ENCODE data around the gene SHC1.

Gene SHC1

GRCh38 chr1:154971341-154971998, 923 bp upstream of the SHC1 start:
- DNase-seq, result no peak

GRCh38 chr1:154969860-154970452, 591 bp downstream of the SHC1 start:
- DNase-seq, result no peak

GRCh38 chr1:154969246-154969645, 1.3 kb downstream of the SHC1 start:
- no peak for DNase-seq

GRCh38 chr1:154968731-154969130, 1.8 kb downstream of the SHC1 start:
- no peak for DNase-seq

GRCh38 chr1:154967331-154967950, 3.1 kb downstream of the SHC1 start:
- no peak for DNase-seq

- DNase-seq, result no peak
These were observed 4.4 kb downstream of the SHC1 start for GRCh38 chr1:154966111-154966510.

- DNase-seq, result no peak
These were observed 6.2 kb downstream of the SHC1 start for GRCh38 chr1:154964359-154964758.

- DNase-seq, result no peak
These were observed 6.9 kb downstream of the SHC1 start for GRCh38 chr1:154963643-154964042.

- no peak for DNase-seq
These were observed 7.7 kb downstream of the SHC1 start for GRCh38 chr1:154962795-154963330.

GRCh38 chr1:154962156-154962749, 8.3 kb downstream of the SHC1 start:
- DNase-seq, result no peak

GRCh38 chr1:154961207-154962155, 9.1 kb downstream of the SHC1 start, which contains the start of gene PYGO2:
TSS of gene PYGO2 (minus strand) at chr1:154961782. CDS start at chr1:154961576, 206 bp downstream.
- DNase-seq, result no peak

- no peak for DNase-seq
These were observed 10.0 kb downstream of the SHC1 start for GRCh38 chr1:154960446-154961136.

- DNase-seq, result no peak
These were observed 11.1 kb downstream of the SHC1 start for GRCh38 chr1:154959426-154959780.

GRCh38 chr1:154958681-154959425, 11.7 kb downstream of the SHC1 start:
- no peak for DNase-seq

- DNase-seq, result no peak
These were observed 12.5 kb downstream of the SHC1 start for GRCh38 chr1:154958036-154958435.

- no peak for DNase-seq
These were observed 13.4 kb downstream of the SHC1 start for GRCh38 chr1:154957091-154957657.

- no peak for DNase-seq
These were observed 14.0 kb downstream of the SHC1 start for GRCh38 chr1:154956544-154956941.

- peak; percentile 30 for DNase-seq
These were observed 14.6 kb downstream of the SHC1 start, which contains the start of gene PBXIP1 for GRCh38 chr1:154955718-154956543. TSS of gene PBXIP1 (minus strand) at chr1:154956099. CDS start at chr1:154953721, 2,378 bp downstream.

- DNase-seq, result no peak
These were observed 15.4 kb downstream of the SHC1 start for GRCh38 chr1:154955039-154955717.
